NT2/D1 (cell line): Measurements from ENCODE around the gene FRMD3.

ENCODE experiments used
- SUZ12 ChIP-seq: IDR thresholded peaks from 2 replicates; pipeline ENCODE4 v1.6.1; 2011; ENCODE audit not compliant: insufficient read length, insufficient read depth; ENCODE audit errors: extremely low read depth
- YY1 ChIP-seq: IDR thresholded peaks from 2 replicates; pipeline ENCODE4 v1.6.1; 2011; ENCODE audit not compliant: insufficient read length, insufficient read depth
- ZNF274 ChIP-seq: IDR thresholded peaks from 2 replicates; pipeline ENCODE4 v1.6.1; 2011; ENCODE audit warnings: mild to moderate bottlenecking, low read depth, low read length

DNA sequence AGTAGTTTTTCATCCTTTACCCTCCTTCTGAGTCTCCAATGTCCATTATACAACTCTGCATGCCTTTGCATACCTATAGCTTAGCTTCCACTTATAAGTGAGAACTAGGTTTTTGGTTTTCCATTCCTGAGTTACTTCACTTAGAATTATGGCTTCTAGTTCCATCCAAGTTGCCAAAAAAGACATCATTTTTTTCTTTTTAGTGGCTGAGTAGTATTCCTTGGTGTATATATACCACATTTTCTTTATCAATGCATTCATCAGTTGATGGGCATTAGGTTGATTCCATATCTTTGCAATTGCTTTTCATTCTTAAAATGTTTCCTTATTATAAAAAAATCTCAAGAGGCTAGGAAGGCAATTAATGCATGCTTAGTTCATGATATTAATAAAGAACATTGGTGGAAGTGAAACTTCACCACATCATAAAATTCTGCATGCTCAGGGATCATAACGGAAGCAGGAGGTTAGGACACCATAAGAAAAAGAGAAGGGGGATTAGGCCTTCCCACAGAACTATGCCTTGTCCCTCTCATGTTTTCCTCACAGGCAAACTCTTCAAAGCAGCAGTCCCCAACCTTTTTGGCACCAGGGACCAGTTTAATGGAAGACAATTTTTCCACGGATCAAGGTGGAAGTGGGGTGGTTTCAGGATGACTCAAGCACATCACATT, 105.2 kb downstream of the FRMD3 start:
- TF ChIP-seq ZNF274: no peak
- no peak for TF ChIP-seq YY1
- TF ChIP-seq SUZ12: no peak
